ENCODE measurements around the gene PLK5.

The PLK5 gene

DNA sequence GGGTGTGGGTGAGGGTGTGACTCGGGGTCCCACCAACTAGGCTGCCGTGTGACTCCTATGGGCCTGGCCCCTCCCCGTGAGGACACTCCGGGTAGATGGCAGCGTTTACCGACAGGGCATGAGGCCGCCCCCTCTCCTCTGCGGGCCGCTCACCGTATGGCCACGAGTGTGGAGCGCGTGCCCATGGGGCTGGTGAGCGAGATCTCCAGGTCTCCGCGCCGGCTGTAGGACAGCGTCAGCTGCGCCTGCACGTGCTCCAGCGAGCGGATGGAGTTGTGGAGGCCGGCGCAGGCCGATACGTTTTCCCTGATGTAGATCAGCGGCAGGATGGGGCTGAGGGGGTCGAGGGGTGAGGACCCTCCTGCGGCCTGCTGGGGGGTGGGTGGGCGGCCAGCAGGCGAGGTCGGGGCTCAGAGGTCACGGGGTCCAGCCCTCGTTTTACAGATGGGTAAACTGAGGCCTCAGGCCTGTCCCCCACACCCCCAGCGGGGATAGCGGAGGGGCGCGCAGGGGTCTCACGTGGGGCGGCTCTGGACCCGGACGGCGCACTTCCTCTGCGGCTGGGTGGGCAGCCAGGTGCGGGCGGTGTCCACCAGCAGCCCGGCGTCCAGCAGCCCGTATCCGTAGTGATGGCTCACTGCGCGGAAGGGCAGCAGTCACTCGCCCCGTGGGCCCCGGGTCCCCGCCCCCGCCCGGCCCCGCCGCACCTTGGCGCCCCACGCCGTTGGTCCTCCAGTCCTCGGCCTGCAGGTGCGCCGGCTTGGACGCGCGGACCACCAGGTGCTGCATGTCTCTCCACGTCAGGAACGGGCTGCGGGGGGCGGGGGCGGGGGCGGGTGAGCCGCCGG, 40.5 kb upstream of the PLK5 start:
- no peak overlapping the region for H3K9ac ChIP-seq (ENCODE audit: low read length in 5 of 5)
- H3K4me3 ChIP-seq (ENCODE audit: low read depth in 1 of 5, low read length in 5 of 5) = no peak overlapping the region

DNA sequence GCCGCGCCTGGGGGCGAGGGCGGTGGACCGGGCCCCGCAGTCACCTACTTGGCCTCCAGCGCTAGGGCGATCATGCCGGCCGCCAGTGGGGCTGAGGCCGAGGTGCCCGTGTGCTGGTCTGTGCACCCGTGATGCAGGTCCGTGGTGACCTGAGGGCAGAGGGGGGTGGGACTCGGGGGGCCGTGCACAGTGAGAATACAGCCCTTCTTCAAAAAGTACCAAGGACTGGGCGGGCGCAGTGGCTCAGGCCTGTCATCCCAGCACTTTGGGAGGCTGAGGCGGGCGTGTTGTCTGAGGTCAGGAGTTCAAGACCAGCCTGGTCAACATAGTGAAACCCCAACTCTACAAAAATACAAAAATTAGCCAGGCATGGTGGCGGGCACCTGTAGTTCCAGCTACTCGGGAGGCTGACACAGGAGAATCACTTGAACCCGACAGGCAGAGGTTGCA, 39.9 kb upstream of the PLK5 start:
- Histone ChIP-seq H3K9me3 (ENCODE audit: control insufficient read depth in 5 of 5, low read length in 5 of 5) (no peaks in the 10 kb centered on the region), H3K9ac (ENCODE audit: low read length in 5 of 5) (no peak overlapping the region), H3K36me3 (ENCODE audit: control insufficient read depth in 5 of 5, insufficient read depth in 5 of 5, low read length in 5 of 5) (no peaks in the 10 kb centered on the region), H3K4me3 (ENCODE audit: low read depth in 1 of 5, low read length in 5 of 5) (no peak overlapping the region), H3K27ac (ENCODE audit: low read depth, low read length) (no peak overlapping the region), H3K4me1 (ENCODE audit: control insufficient read depth in 5 of 5, insufficient read depth in 5 of 5, low read length in 5 of 5) (peaks cover 0 to 6% (median 5%) of the 10 kb centered on the region in 5 donors), H3K27me3 (ENCODE audit: control insufficient read depth in 5 of 5, insufficient read depth in 4 of 5, low read length in 5 of 5) (no peaks in the 10 kb centered on the region)

More for the DNA sequence above, 40.5 kb upstream of the PLK5 start:
- Histone ChIP-seq H3K4me1 (ENCODE audit: control insufficient read depth in 5 of 5, insufficient read depth in 5 of 5, low read length in 5 of 5) (peaks cover 0 to 11% (median 11%) of the 10 kb centered on the region in 5 donors), H3K27ac (ENCODE audit: low read depth, low read length) (no peak overlapping the region), H3K27me3 (ENCODE audit: control insufficient read depth in 5 of 5, insufficient read depth in 4 of 5, low read length in 5 of 5) (no peaks in the 10 kb centered on the region), H3K9me3 (ENCODE audit: control insufficient read depth in 5 of 5, low read length in 5 of 5) (no peaks in the 10 kb centered on the region), H3K36me3 (ENCODE audit: control insufficient read depth in 5 of 5, insufficient read depth in 5 of 5, low read length in 5 of 5) (no peaks in the 10 kb centered on the region)

DNA sequence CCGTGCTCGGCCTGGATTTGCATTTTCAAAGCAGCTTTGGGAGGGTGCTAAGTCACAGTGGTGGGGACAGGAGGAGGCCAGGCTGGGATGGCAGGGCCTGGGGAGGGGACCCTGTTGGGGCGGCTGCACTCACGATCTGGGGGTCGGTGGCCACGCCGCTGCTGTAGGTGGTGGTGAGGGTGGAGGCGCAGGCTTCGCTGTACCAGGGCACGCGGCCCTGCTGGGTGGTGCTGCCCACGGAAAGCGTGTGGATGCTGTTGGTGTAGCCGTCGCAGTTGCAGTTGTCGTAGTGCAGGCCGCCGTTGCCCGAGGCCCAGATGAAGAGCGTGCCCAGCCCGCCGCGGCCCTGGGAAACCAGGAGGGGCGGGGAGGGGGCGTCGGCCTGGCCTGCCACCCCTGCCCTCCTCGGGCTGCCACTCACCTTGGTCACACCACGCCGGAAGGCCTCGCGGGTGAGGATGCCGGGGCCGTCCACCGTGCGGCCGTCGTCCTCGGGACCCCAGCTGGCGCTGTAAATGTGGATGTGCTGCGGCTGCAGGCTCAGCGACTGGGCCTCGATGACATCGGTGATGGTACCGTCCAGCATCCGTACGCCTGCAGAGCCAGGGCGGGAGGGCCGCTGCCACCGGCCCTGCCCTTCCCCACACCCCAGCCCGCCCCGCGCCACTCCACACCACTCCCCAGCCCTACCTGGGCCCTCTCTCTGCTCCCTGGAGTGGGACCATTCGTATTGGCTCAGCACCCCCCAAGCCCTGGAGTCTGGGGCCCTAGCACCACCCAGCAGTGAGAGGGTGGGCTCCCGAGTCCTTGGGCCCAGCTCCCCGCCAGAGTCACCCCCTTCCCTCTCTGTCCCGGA, 36.9 kb upstream of the PLK5 start:
- H3K4me1 ChIP-seq (ENCODE audit: control insufficient read depth in 5 of 5, insufficient read depth in 5 of 5, low read length in 5 of 5) = peaks cover 0 to 22% (median 20%) of the 10 kb centered on the region in 5 donors
- no peaks in the 10 kb centered on the region for H3K27me3 ChIP-seq (ENCODE audit: control insufficient read depth in 5 of 5, insufficient read depth in 4 of 5, low read length in 5 of 5)
- H3K27ac ChIP-seq (ENCODE audit: low read depth, low read length) = no peak overlapping the region
- H3K9me3 ChIP-seq (ENCODE audit: control insufficient read depth in 5 of 5, low read length in 5 of 5) = no peaks in the 10 kb centered on the region
- no peaks in the 10 kb centered on the region for H3K36me3 ChIP-seq (ENCODE audit: control insufficient read depth in 5 of 5, insufficient read depth in 5 of 5, low read length in 5 of 5)
- no peak overlapping the region for H3K4me3 ChIP-seq (ENCODE audit: low read depth in 1 of 5, low read length in 5 of 5)
- no peak overlapping the region for H3K9ac ChIP-seq (ENCODE audit: low read length in 5 of 5)

DNA sequence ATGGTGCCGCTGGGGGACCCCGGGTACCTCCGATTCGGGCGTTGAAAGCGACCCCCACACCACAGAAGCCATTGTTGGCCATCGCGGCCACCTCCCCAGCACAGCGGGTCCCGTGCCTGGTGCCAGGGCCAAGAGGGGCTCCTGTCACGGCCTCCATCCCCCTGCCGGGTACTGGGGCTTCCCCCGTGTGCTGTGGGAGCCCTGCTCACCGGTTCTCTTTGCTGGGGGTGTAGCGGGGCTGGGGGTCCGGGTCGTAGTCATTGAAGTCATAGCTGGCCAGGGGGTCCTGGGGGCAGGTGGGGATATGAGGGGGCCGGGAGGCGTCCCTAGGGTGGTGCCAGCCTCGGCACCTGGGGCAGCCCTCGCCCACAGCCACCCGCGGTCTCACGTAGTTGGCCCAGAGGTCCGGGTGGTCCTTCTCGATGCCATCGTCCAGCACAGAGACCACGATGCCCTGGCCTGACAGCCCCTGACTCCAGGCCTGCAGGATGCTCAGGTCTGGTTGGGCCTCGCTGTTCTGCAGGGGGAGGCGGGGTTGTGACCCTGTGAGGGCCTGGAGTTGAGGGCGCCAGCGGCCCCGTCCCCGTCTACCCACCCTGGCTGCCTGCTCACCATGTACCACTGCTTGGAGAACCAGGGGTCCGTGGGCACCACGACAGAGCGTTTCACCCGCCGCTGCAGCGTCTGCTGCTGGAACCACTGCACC, 36.1 kb upstream of the PLK5 start:
- Histone ChIP-seq H3K4me3 (ENCODE audit: low read depth in 1 of 5, low read length in 5 of 5) (no peak overlapping the region), H3K36me3 (ENCODE audit: control insufficient read depth in 5 of 5, insufficient read depth in 5 of 5, low read length in 5 of 5) (no peaks in the 10 kb centered on the region), H3K27me3 (ENCODE audit: control insufficient read depth in 5 of 5, insufficient read depth in 4 of 5, low read length in 5 of 5) (peaks cover 0 to 3% (median 0%) of the 10 kb centered on the region in 5 donors), H3K27ac (ENCODE audit: low read depth, low read length) (no peak overlapping the region), H3K4me1 (ENCODE audit: control insufficient read depth in 5 of 5, insufficient read depth in 5 of 5, low read length in 5 of 5) (peaks cover 0 to 28% (median 26%) of the 10 kb centered on the region in 5 donors), H3K9me3 (ENCODE audit: control insufficient read depth in 5 of 5, low read length in 5 of 5) (no peaks in the 10 kb centered on the region), H3K9ac (ENCODE audit: low read length in 5 of 5) (no peak overlapping the region)

DNA sequence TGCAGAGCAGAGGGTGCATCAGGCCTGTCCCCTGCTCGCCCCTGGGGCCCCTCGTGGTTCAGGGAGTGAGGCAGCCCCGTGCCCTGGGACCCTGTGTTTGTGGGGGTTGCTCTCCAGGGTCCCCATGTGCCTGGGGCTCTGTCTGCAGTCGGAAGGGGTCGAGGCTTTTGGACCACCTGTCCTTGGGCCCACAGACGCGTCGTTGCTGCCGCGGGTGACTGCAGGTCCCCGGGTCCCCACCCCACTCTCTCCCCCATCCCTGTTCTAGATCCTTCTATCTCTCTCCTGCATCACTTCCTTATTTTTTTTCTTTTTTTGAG, 35.6 kb upstream of the PLK5 start:
- H3K27ac ChIP-seq (ENCODE audit: low read depth, low read length) = no peak overlapping the region
- H3K27me3 ChIP-seq (ENCODE audit: control insufficient read depth in 5 of 5, insufficient read depth in 4 of 5, low read length in 5 of 5) = peaks cover 0 to 8% (median 0%) of the 10 kb centered on the region in 5 donors
- H3K9me3 ChIP-seq (ENCODE audit: control insufficient read depth in 5 of 5, low read length in 5 of 5) = no peaks in the 10 kb centered on the region
- no peak overlapping the region for H3K9ac ChIP-seq (ENCODE audit: low read length in 5 of 5)
- H3K4me1 ChIP-seq (ENCODE audit: control insufficient read depth in 5 of 5, insufficient read depth in 5 of 5, low read length in 5 of 5) = peaks cover 0 to 33% (median 31%) of the 10 kb centered on the region in 5 donors
- H3K36me3 ChIP-seq (ENCODE audit: control insufficient read depth in 5 of 5, insufficient read depth in 5 of 5, low read length in 5 of 5) = no peaks in the 10 kb centered on the region
- H3K4me3 ChIP-seq (ENCODE audit: low read depth in 1 of 5, low read length in 5 of 5) = no peak overlapping the region

DNA sequence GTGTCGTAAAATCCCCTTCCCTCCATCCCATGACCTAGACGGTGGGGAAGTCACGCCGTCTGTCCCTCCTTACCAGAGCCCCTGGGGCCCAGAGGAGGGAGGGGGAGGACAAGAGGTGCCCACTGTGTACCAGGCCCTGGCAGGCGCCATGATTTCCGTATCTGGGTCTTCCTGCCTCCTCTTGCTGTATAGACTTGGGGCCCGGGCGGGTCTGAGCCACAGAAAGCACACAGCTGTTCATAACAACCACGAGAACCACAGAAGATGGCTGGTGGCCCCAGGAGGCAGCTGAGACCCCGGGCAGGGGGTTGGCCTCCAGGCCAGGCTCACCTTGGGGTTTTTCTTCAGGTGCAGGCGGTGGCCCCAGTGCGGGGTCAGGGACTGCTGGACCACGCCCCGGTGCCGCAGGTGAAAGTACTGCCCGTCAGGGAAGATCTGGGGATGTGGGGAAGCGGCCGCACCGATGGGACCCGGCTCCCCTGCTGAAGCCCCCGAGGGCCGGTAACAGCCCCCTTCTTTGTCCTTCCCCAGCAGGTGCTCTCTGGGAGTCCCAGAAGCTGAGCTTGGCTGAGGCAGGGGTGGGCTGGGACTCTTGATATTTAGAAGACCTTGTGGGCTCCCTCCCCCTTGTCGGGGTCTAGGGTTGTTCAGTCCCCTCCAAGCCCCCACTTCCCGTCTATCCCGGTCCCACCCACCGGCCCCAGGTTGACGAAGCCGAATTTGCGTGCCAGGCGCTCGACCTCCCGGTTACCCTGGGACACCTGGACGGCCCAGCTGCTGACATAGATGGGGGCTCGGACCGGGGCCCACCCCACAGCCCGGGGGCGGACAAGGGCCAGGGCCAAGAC, 34.2 kb upstream of the PLK5 start:
- H3K27me3 ChIP-seq (ENCODE audit: control insufficient read depth in 5 of 5, insufficient read depth in 4 of 5, low read length in 5 of 5) = peaks cover 0 to 10% (median 0%) of the 10 kb centered on the region in 5 donors

DNA sequence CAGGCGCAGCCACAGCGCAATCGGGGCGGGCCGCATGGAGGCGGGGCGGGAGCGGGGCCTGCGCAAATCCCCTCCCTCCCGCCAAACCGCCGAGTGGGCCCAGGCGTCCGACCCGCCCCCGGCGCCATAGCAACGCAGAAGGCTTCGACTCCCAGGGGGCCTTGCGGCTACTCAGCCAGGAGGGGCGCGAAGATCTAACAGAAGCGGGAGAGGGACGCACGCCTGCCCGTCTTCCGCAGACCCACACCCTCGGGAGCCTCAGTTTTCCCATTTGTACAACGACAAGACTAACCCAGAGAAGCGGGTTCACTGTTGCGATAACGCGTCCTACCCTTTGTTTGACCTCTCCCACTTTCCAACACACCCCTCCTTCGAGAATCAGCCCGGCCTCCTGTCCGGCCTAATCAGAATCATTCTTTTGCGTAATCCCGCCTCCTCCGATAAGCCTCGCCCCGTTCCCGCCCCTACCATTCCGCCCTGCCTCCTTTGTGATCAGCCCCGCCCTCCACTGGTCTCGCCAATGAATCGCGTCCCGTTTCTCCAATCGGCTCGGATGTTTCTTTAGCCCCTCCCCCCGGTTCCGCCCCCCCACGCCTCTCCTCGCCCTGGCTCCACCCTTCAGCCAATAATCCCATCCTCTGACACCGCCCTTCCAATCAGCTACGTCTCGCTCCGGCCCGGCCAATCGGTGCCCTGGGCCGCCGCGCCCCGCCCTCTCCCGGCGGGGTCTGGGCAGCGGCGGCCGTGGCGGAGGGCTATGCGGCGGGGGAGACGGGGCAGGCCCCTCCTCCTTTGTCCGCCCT, 33.4 kb upstream of the PLK5 start, which contains the start of gene PCSK4:
Gene PCSK4 (minus strand): TSS at position 40 of the 803 bp plus-strand sequence. CDS start 4 bp downstream, at position 36.
- Histone ChIP-seq H3K27me3 (ENCODE audit: control insufficient read depth in 5 of 5, insufficient read depth in 4 of 5, low read length in 5 of 5) (peaks cover 0 to 10% (median 0%) of the 10 kb centered on the region in 5 donors), H3K4me3 (ENCODE audit: low read depth in 1 of 5, low read length in 5 of 5) (peak within 1 kb of the TSS; percentile 73 to 80 (median 77)), H3K4me1 (ENCODE audit: control insufficient read depth in 5 of 5, insufficient read depth in 5 of 5, low read length in 5 of 5) (peaks cover 0 to 44% (median 33%) of the 10 kb centered on the region in 5 donors), H3K9me3 (ENCODE audit: control insufficient read depth in 5 of 5, low read length in 5 of 5) (no peaks in the 10 kb centered on the region), H3K9ac (ENCODE audit: low read length in 5 of 5) (peak within 1 kb of the TSS in 4 of 5 donors; percentile 40 to 71 (median 52)), H3K27ac (ENCODE audit: low read depth, low read length) (no peak within 1 kb of the TSS), H3K36me3 (ENCODE audit: control insufficient read depth in 5 of 5, insufficient read depth in 5 of 5, low read length in 5 of 5) (no peaks in the 10 kb centered on the region)

More for the DNA sequence above, 34.2 kb upstream of the PLK5 start:
- Histone ChIP-seq H3K4me3 (ENCODE audit: low read depth in 1 of 5, low read length in 5 of 5) (peak overlapping the region in 4 of 5 donors; percentile 73 to 80 (median 78)), H3K9ac (ENCODE audit: low read length in 5 of 5) (peak overlapping the region in 3 of 5 donors; percentile 41 to 71 (median 64)), H3K27ac (ENCODE audit: low read depth, low read length) (no peak overlapping the region), H3K4me1 (ENCODE audit: control insufficient read depth in 5 of 5, insufficient read depth in 5 of 5, low read length in 5 of 5) (peaks cover 0 to 44% (median 33%) of the 10 kb centered on the region in 5 donors), H3K9me3 (ENCODE audit: control insufficient read depth in 5 of 5, low read length in 5 of 5) (no peaks in the 10 kb centered on the region), H3K36me3 (ENCODE audit: control insufficient read depth in 5 of 5, insufficient read depth in 5 of 5, low read length in 5 of 5) (no peaks in the 10 kb centered on the region)

DNA sequence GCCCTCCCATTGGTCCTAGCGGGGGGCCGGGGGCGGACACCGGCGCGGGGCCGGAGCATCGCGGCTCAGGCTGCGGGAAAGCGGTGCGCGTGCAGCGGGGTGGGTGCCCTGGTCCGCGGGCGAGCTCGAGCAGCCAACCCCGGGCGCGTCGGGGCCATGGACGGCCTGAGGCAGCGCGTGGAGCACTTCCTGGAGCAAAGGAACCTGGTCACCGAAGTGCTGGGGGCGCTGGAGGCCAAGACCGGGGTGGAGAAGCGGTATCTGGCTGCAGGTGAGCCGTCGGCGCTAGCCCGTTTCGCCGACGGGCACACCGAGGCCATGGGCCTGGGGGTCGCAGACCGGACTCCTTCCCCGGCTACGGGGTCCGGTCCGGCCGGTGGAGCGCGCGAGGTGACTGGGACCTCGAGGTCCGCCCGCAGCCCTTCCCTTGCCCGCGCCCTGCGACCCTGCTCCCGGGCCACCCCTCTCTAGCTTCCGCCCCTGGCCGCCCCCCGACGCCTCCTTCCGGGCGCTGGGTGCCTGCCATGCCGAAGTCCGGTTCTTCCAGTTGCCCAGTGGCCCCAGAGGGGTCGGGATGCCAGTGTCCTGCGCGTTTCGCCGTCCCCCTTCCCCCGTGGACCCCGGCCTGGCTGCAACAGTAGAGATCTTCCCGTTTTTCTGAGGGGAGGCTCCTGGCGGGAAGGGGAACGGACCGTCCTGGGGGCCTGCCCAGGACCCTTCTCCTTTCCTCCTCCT, 32.6 kb upstream of the PLK5 start, which contains the start of gene REEP6:
Gene REEP6 (plus strand): TSS at position 68 of the 735 bp plus-strand sequence. CDS start 89 bp downstream, at position 157.
- H3K9me3 ChIP-seq (ENCODE audit: control insufficient read depth in 5 of 5, low read length in 5 of 5) = no peaks in the 10 kb centered on the region
- peak within 1 kb of the TSS; percentile 73 to 80 (median 77) for H3K4me3 ChIP-seq (ENCODE audit: low read depth in 1 of 5, low read length in 5 of 5)
- H3K27ac ChIP-seq (ENCODE audit: low read depth, low read length) = no peak within 1 kb of the TSS
- peak within 1 kb of the TSS in 4 of 5 donors; percentile 40 to 71 (median 52) for H3K9ac ChIP-seq (ENCODE audit: low read length in 5 of 5)
- peaks cover 0 to 14% (median 4%) of the 10 kb centered on the region in 5 donors for H3K27me3 ChIP-seq (ENCODE audit: control insufficient read depth in 5 of 5, insufficient read depth in 4 of 5, low read length in 5 of 5)
- no peaks in the 10 kb centered on the region for H3K36me3 ChIP-seq (ENCODE audit: control insufficient read depth in 5 of 5, insufficient read depth in 5 of 5, low read length in 5 of 5)
- H3K4me1 ChIP-seq (ENCODE audit: control insufficient read depth in 5 of 5, insufficient read depth in 5 of 5, low read length in 5 of 5) = peaks cover 0 to 44% (median 33%) of the 10 kb centered on the region in 5 donors
